SK-N-SH (cell line): Measurements from ENCODE around the gene PRDM15. TPM values are rescaled to one million over a fixed set of nuclear protein-coding genes. Genes with fewer than 3 reads are reported as not detected.

Experiments used
- CTCF ChIA-PET: fragments of 300-600, 350-600 bp; formaldehyde crosslinking; extraction: SDS; loops from one replicate; lab custom pipeline; 2021; lab: Yijun Ruan, JAX
- POLR2A ChIA-PET: fragments of 350-600 bp; sonication (Branson Sonifier 250); formaldehyde crosslinking; extraction: SDS; loops from one replicate; lab custom pipeline; 2020; ENCODE audit warnings: antibody characterized with exemption, inconsistent platforms; lab: Yijun Ruan, JAX
- DNase-seq: peaks from one replicate; pipeline ENCODE4 v3.0.0; 2012
- H2AFZ ChIP-seq: fragments of 200-600 bp; sonication (generic); 2 replicates; pipeline ENCODE4 v1.8.1; 2016; ENCODE audit warnings: antibody characterized with exemption, mild to moderate bottlenecking, low read depth
- H3F3A ChIP-seq: fragments of 200-600 bp; sonication (generic); replicated peaks from 2 replicates; pipeline ENCODE3; 2016; ENCODE audit warnings: antibody characterized with exemption, mild to moderate bottlenecking; ENCODE audit not compliant: insufficient read depth
- H3K27ac ChIP-seq, 2 experiments: fragments of 200-500 bp in 1 of 2; fragments of 200-600 bp in 1 of 2; sonication (Bioruptor generic) in 1 of 2; sonication (generic), shearing (Covaris generic) in 1 of 2; 2 replicates each; pipeline versions ENCODE4 v1.5.1 to v1.6.1; 2014 to 2016; ENCODE audit warnings: low read depth in 2 of 2, inconsistent platforms in 1 of 2, low read length in 1 of 2, mild to moderate bottlenecking in 1 of 2, mixed read lengths in 1 of 2
- H3K27me3 ChIP-seq: fragments of 200-600 bp; sonication (generic), shearing (Covaris generic); 2 replicates; pipeline ENCODE4 v1.6.1; 2016; ENCODE audit warnings: mixed run types; ENCODE audit not compliant: insufficient read depth
- H3K36me3 ChIP-seq, 2 experiments: fragments of 200-500 bp in 1 of 2; fragments of 200-600 bp in 1 of 2; sonication (Bioruptor generic) in 1 of 2; sonication (generic) in 1 of 2; replicated peaks in 1 of 2; 2 replicates each; pipeline versions ENCODE3 to v1.5.1; 2014 to 2016; ENCODE audit warnings: low read length in 1 of 2, mild to moderate bottlenecking in 1 of 2; ENCODE audit not compliant: insufficient read depth in 2 of 2, control insufficient read depth in 1 of 2
- H3K4me1 ChIP-seq, 2 experiments: fragments of 200-500 bp in 1 of 2; fragments of 200-600 bp in 1 of 2; sonication (Bioruptor generic) in 1 of 2; sonication (generic), shearing (Covaris generic) in 1 of 2; 2 replicates each; pipeline versions ENCODE4 v1.5.1 to v1.6.1; 2014 to 2016; ENCODE audit warnings: low read depth in 1 of 2, low read length in 1 of 2, mixed run types in 1 of 2; ENCODE audit not compliant: insufficient read depth in 2 of 2, control insufficient read depth in 1 of 2
- H3K4me2 ChIP-seq: fragments of 200-600 bp; sonication (generic), shearing (Covaris generic); 2 replicates; pipeline ENCODE4 v1.6.1; 2017; ENCODE audit warnings: mixed run types
- H3K4me3 ChIP-seq, 2 experiments: fragments of 200-500 bp in 1 of 2; fragments of 200-600 bp in 1 of 2; sonication (Bioruptor generic) in 1 of 2; sonication (generic), shearing (Covaris generic) in 1 of 2; 2 replicates each; pipeline versions ENCODE4 v1.5.1 to v1.8.1; 2014 to 2016; ENCODE audit warnings: low read depth in 2 of 2, inconsistent platforms in 1 of 2, low read length in 1 of 2, mild to moderate bottlenecking in 1 of 2, mixed read lengths in 1 of 2, moderate library complexity in 1 of 2
- H3K79me2 ChIP-seq: fragments of 200-600 bp; sonication (generic); 2 replicates; pipeline ENCODE4 v1.8.1; 2017; ENCODE audit warnings: mild to moderate bottlenecking; ENCODE audit not compliant: insufficient read depth
- H3K9ac ChIP-seq: fragments of 200-600 bp; sonication (generic); 2 replicates; pipeline ENCODE4 v1.6.1; 2017; ENCODE audit warnings: mixed run types
- H3K9me2 ChIP-seq: fragments of 200-600 bp; sonication (generic); 2 replicates; pipeline ENCODE4 v1.6.1; 2017; ENCODE audit warnings: mixed run types
- H3K9me3 ChIP-seq: fragments of 200-600 bp; sonication (generic); 2 replicates; pipeline ENCODE4 v1.6.1; 2017; ENCODE audit warnings: mixed run types, mild to moderate bottlenecking, moderate library complexity
- H4K20me1 ChIP-seq: fragments of 200-600 bp; sonication (generic); 2 replicates; pipeline ENCODE4 v1.6.1; 2017; ENCODE audit warnings: mild to moderate bottlenecking, mixed run types; ENCODE audit not compliant: insufficient read depth
- CHD2 ChIP-seq: fragments of 150-350 bp; IDR thresholded peaks from 2 replicates; pipeline ENCODE4 v1.6.1; 2018; ENCODE audit warnings: low read length; ENCODE audit not compliant: partially characterized antibody
- ELF1 ChIP-seq: IDR thresholded peaks from 2 replicates; pipeline ENCODE4 v1.4.0; 2012
- EP300 ChIP-seq, 2 experiments: IDR thresholded peaks; 2 replicates each; pipeline versions ENCODE4 v1.4.0 to v1.6.1; 2012; ENCODE audit warnings: borderline replicate concordance in 1 of 2, low read depth in 1 of 2, low read length in 1 of 2
- FOSL2 ChIP-seq: IDR thresholded peaks from 2 replicates; pipeline ENCODE4 v1.4.0; 2012; ENCODE audit warnings: low read depth, mild to moderate bottlenecking, moderate library complexity, borderline replicate concordance
- NRF1 ChIP-seq: IDR thresholded peaks from 2 replicates; pipeline ENCODE4 v1.6.1; 2012; ENCODE audit warnings: low read depth, mild to moderate bottlenecking, low read length
- TEAD4 ChIP-seq: IDR thresholded peaks from 2 replicates; pipeline ENCODE4 v1.4.0; 2012; ENCODE audit warnings: mild to moderate bottlenecking, borderline replicate concordance; ENCODE audit not compliant: insufficient read depth
- WGBS: methylation state at CpG from one replicate; pipeline ENCODE4 v1.1.6; 2017; ENCODE audit warnings: low lambda C conversion rate; 5-methylcytosine and 5-hydroxymethylcytosine counted together
- polyA plus RNA-seq, 3 experiments: library from polyadenylated mRNA; depleted of rRNA; stranded (reverse); fragments of >200 nt; gene quantifications; 2 replicates each; pipeline ENCODE4 v1.2.3, GENCODE V29; 2012
- TF ChIP-seq, protein P1 (sequence below): IDR thresholded peaks from 2 replicates; pipeline ENCODE4 v1.6.1; 2012; ENCODE audit warnings: mild to moderate bottlenecking, low read depth, low read length, moderate library complexity
- TF ChIP-seq, protein P2 (sequence below): IDR thresholded peaks from 2 replicates; pipeline ENCODE4 v1.4.0; 2012; ENCODE audit warnings: low read depth, borderline replicate concordance
- TF ChIP-seq, protein P3 (sequence below): IDR thresholded peaks from 2 replicates; pipeline ENCODE4; 2012
- TF ChIP-seq, protein P4 (sequence below): fragments of 150-350 bp; IDR thresholded peaks from 2 replicates; pipeline ENCODE4 v1.6.1; 2017; ENCODE audit warnings: antibody characterized with exemption, low read length, low read depth, borderline replicate concordance
- TF ChIP-seq, protein P5 (sequence below): IDR thresholded peaks from 2 replicates; pipeline ENCODE4 v1.4.0; 2012; ENCODE audit warnings: low read depth

Gene PRDM15
- polyA plus RNA-seq, 1 of the 3 experiments (the other 2 are of a cell fraction): 7.0 TPM

DNA sequence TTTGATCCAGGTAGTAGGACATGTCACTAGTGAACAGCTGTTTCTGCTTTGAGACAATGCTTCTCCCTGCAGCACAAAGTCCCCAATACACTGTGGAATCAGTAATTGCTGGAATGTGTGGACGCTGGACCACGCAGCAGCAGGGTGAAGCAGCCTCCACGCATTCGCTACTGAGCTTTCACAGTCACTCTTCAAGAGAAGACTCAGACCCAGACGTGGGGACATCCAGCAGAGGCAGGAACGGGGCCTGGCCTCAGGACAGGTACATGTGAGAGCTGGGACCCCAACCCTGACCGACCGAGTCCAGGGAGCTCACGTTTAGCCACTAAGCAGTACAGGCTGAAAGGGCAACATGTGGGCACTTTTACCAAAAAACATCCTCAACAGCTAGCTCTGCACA, 34.1 kb upstream of the PRDM15 start (continued):
- TF ChIP-seq, protein P1, sequence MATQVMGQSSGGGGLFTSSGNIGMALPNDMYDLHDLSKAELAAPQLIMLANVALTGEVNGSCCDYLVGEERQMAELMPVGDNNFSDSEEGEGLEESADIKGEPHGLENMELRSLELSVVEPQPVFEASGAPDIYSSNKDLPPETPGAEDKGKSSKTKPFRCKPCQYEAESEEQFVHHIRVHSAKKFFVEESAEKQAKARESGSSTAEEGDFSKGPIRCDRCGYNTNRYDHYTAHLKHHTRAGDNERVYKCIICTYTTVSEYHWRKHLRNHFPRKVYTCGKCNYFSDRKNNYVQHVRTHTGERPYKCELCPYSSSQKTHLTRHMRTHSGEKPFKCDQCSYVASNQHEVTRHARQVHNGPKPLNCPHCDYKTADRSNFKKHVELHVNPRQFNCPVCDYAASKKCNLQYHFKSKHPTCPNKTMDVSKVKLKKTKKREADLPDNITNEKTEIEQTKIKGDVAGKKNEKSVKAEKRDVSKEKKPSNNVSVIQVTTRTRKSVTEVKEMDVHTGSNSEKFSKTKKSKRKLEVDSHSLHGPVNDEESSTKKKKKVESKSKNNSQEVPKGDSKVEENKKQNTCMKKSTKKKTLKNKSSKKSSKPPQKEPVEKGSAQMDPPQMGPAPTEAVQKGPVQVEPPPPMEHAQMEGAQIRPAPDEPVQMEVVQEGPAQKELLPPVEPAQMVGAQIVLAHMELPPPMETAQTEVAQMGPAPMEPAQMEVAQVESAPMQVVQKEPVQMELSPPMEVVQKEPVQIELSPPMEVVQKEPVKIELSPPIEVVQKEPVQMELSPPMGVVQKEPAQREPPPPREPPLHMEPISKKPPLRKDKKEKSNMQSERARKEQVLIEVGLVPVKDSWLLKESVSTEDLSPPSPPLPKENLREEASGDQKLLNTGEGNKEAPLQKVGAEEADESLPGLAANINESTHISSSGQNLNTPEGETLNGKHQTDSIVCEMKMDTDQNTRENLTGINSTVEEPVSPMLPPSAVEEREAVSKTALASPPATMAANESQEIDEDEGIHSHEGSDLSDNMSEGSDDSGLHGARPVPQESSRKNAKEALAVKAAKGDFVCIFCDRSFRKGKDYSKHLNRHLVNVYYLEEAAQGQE: no peak
- TF ChIP-seq, all 33 proteins: peak for 0

DNA sequence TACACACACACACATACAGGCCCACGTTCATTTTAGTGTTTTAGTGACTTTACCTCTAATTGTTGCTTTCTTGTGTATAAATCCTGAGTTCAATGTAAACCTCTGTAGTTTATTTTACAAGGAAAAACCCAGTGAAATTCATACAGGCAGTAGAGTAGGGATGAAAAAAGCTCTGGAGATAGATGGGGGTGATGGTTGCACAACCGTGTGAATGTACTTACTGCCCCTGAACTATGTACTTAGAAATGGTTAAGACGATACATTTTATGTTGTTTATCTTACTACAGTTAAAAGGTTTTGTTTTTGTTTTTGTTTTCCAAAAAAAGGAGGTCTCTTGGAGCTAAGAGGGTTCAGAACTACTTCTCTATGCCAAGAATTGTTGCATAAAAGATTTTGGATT, 29.7 kb upstream of the PRDM15 start:
- ChIA-PET POLR2A (interaction anchor here (0.6 kb wide), 1 partner anchor 9 kb away, joined by 3 read pairs; no protein-coding TSS in a partner anchor), CTCF (interaction anchor here (1.1 kb wide), 1 partner anchor 21 kb away, joined by 3 read pairs; no protein-coding TSS in a partner anchor)
- Histone ChIP-seq H3K4me3 (no peak overlapping the region), H3K9ac (no peak overlapping the region), H3K4me2 (no peak overlapping the region), H2AFZ (no peak overlapping the region), H3K9me3 (no peaks in the 10 kb centered on the region), H3K79me2 (no peaks in the 10 kb centered on the region), H3K36me3 (peaks cover 13 to 46% of the 10 kb centered on the region in 2 experiments), H3K9me2 (no peaks in the 10 kb centered on the region), H3K4me1 (no peaks in the 10 kb centered on the region), H3F3A (no peaks in the 10 kb centered on the region), H3K27me3 (no peaks in the 10 kb centered on the region), H4K20me1 (no peaks in the 10 kb centered on the region), H3K27ac (no peak overlapping the region)
- DNase-seq: no peak
- TF ChIP-seq FOSL2: no peak
- TF ChIP-seq, protein P2, sequence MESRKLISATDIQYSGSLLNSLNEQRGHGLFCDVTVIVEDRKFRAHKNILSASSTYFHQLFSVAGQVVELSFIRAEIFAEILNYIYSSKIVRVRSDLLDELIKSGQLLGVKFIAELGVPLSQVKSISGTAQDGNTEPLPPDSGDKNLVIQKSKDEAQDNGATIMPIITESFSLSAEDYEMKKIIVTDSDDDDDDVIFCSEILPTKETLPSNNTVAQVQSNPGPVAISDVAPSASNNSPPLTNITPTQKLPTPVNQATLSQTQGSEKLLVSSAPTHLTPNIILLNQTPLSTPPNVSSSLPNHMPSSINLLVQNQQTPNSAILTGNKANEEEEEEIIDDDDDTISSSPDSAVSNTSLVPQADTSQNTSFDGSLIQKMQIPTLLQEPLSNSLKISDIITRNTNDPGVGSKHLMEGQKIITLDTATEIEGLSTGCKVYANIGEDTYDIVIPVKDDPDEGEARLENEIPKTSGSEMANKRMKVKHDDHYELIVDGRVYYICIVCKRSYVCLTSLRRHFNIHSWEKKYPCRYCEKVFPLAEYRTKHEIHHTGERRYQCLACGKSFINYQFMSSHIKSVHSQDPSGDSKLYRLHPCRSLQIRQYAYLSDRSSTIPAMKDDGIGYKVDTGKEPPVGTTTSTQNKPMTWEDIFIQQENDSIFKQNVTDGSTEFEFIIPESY: no peak
- TF ChIP-seq TEAD4: no peak
- no peak for TF ChIP-seq ELF1
- no peak for TF ChIP-seq EP300 (IDR thresholded peaks at IDR 0.05; ENCODE audit: borderline replicate concordance in 1 of 2, low read depth in 1 of 2, low read length in 1 of 2)
- TF ChIP-seq, protein P3, sequence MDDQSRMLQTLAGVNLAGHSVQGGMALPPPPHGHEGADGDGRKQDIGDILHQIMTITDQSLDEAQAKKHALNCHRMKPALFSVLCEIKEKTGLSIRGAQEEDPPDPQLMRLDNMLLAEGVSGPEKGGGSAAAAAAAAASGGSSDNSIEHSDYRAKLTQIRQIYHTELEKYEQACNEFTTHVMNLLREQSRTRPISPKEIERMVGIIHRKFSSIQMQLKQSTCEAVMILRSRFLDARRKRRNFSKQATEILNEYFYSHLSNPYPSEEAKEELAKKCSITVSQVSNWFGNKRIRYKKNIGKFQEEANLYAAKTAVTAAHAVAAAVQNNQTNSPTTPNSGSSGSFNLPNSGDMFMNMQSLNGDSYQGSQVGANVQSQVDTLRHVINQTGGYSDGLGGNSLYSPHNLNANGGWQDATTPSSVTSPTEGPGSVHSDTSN: no peak
- TF ChIP-seq, protein P4, sequence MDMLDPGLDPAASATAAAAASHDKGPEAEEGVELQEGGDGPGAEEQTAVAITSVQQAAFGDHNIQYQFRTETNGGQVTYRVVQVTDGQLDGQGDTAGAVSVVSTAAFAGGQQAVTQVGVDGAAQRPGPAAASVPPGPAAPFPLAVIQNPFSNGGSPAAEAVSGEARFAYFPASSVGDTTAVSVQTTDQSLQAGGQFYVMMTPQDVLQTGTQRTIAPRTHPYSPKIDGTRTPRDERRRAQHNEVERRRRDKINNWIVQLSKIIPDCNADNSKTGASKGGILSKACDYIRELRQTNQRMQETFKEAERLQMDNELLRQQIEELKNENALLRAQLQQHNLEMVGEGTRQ: no peak
- no peak for TF ChIP-seq NRF1
- TF ChIP-seq, protein P5, sequence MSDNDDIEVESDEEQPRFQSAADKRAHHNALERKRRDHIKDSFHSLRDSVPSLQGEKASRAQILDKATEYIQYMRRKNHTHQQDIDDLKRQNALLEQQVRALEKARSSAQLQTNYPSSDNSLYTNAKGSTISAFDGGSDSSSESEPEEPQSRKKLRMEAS: no peak
- TF ChIP-seq CHD2: no peak
- 88% methylated on average over 3 of the region's 3 CpGs for WGBS
